C4-2B (cell line): ENCODE measurements around the gene SCUBE2.

Source experiments
- CTCF ChIP-seq: fragments of 450-650 bp; conservative IDR thresholded peaks from 2 replicates; pipeline ENCODE4 v1.5.1; 2017; ENCODE audit warnings: mild to moderate bottlenecking
- ZFX ChIP-seq: fragments of 450-650 bp; IDR thresholded peaks from 2 replicates; pipeline ENCODE4 v1.6.1; 2017

- no peak for TF ChIP-seq CTCF
- TF ChIP-seq ZFX: no peak
Observed at GRCh38 chr11:9056467-9056866, 34.9 kb downstream of the SCUBE2 start.
